ENCODE results near the gene MSH3.
"Not testable (repeated sequence)": the region's sequence is repeated elsewhere in the genome, so short reads cannot be mapped to it uniquely, and the experiment has no call there.

The MSH3 gene

DNA sequence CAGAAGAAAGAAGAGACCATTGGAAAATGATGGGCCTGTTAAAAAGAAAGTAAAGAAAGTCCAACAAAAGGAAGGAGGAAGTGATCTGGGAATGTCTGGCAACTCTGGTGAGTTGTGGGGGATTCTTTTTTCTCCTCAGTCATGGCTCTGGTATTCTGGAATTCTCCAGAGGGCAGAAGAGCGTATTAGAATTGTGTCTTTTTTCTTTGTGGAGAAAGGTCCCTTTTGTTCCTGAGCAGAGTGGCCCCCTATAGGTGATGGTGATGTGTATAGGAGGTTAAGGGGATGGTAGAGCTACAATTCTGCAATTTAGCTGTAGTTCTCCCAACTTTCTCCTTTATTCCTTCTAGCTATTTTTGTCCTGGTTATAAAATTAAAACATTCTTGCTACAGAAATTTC lies 2.0 kb downstream of the MSH3 start:
- DNase-seq (ENCODE audit: low read depth in 2 of 2): no peak

DNA sequence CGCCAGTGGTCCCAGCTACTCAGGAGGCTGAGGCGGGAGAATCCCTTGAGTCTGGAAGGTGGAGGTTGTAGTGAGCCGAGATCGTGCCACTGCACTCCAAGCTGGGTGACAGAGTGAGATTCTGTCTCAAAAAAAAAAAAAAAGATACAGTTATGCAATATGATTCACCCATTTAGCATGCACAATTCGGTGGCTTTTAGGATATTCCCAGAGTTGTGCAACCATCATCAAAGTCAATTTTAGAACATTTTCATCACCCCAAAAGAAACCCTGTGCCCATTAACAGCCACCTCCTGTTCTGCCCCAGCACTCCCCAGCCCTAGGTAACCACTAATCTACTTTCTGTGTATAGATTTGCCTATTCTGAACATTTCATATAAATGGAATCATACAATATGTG lies 4.7 kb downstream of the MSH3 start:
- DNase-seq (ENCODE audit: low read depth in 2 of 2): no peak

GRCh38 chr5:80660661-80661060 lies 6.2 kb downstream of the MSH3 start:
- not testable (repeated sequence) for DNase-seq (ENCODE audit: low read depth in 2 of 2)

- no peak for DNase-seq (ENCODE audit: low read depth in 2 of 2)
Measured at GRCh38 chr5:80662108-80662507, 7.7 kb downstream of the MSH3 start.

- no peak for DNase-seq (ENCODE audit: low read depth in 2 of 2)
Measured at GRCh38 chr5:80665057-80665456, 10.6 kb downstream of the MSH3 start.

DNA sequence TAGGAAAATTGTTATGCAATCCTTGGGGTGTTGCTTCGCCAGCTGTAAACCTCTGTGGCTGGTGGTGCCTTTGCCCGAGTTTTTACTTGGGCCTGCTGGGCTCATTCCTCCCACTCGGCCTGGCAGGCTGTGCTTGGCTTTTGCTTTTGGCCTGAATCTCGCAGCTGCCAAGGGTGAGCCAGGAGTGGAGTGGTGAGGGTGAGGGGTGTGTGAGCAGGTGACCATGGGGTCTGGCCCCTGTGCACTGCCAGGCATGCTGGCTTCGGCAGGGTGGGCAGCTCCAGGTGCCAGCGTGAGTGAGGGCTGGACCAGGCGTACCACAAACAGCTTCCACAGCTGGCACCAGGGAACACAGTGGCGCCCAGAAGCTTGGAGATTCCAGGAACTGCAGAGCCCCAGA lies 12.9 kb downstream of the MSH3 start:
- DNase-seq (ENCODE audit: low read depth in 2 of 2): no peak

DNA sequence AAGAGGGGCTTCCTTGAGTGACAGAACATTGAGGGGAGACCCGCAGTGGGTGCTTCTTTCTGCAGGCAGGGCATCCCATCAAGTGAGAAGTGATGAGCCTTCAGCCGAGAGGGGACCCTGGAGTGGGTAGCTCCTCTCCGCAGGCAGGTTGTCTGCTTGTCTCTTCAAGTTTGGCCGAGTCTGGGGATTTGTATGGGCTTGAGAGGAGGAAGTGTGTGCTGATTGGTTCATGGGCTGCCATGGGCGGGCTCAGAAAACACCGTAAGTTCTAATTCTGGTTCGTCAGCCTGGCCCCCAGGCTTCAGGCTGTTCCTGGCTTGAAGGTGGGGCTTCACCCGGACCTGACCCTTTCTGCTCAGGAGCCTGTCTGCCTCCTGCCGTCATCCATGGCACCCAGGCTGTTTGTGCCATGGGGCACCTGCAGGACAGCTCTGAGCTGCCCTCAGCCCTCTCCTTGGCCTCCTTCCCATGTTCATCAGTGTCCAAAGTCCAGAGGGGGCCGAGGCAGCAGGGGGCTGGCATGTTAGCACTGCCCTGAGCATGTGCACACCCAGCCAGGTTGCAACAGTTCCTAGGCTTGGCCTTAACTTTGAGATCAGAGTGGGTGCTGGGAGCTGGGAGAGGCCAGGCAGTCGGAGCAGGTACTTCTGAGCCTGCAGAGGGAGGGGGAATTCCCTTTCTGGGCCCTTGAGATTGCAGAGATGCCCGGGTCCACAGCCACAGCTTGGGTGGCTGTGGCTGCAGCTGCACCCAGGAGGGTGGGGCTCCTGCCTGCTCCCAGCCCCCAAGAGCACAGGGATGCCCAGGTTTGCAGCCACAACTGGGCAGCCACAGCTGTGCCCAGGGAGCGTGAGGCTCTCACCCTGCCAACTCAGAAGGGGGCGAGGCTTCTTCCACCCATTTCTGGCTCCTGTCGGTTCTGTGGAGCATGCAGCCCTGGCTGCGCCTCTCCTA lies 13.8 kb downstream of the MSH3 start:
- DNase-seq (ENCODE audit: low read depth in 2 of 2): no peak

DNA sequence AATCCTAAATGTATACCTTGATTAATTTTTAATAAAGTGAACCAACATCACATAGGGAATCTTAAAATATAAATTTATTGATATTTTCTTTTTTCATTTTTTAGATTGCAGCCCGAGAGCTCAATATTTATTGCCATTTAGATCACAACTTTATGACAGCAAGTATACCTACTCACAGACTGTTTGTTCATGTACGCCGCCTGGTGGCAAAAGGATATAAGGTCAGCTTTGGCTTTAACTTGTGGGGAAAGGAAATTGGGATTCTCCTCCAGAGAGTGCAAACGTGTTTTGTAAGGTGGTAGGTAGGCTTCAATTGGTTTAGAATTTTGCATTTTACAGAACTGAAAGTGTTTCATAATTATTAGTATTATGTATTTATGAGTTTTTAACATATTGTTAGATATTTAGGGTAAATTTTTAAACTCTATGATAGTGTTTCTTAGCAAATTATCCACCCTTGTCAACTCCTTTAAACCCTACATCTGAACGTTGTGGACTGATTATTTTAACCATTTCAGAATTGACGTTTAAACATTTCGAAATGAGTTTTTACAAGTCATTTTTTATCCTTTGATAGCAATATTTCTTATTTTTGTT lies 17.8 kb downstream of the MSH3 start:
- peak; percentile 26 to 60 for DNase-seq (ENCODE audit: low read depth in 2 of 2)

DNA sequence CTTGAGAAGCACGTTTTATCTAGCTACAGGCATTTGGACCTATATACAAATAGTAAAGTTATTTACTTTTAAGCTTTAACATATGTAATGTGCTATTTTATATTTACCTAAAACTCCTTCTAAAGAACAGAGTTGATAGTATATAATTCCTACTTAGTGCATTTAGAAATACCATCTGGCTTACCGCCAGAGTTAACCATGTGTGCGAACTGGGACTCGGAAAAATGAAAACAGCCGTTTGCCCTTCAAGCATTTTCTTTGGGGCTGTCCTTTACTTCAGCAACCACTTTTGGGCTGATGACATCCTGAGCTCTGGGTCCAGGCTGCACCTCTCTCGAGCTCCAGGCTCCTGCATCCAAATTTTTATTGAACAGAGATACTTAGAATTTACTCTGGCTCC lies 22.3 kb downstream of the MSH3 start:
- DNase-seq (ENCODE audit: low read depth in 2 of 2): no peak

DNA sequence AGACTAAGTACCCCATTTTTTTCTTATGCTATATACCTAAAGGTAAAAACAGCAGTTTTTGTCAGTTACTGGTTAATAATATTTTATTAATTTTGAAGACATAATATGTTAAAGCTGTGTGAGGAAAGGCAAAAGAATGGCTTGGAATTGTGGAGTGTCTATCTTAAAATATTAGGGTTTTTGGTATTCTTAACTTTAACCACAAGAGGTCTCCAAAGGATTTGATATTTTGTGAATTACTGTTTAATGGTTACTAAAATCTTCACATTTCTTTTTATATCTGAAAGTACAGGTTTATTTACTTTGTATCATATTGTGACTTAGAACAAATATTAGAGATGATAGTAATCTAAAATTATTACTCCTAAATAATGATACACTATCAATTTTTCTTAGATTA lies 32.3 kb downstream of the MSH3 start:
- DNase-seq (ENCODE audit: low read depth in 2 of 2): no peak

GRCh38 chr5:80688648-80689420 lies 34.4 kb downstream of the MSH3 start:
- no peak for DNase-seq (ENCODE audit: low read depth in 2 of 2)

- DNase-seq (ENCODE audit: low read depth in 2 of 2): no peak
Measured at GRCh38 chr5:80689627-80690026, 35.2 kb downstream of the MSH3 start.

DNA sequence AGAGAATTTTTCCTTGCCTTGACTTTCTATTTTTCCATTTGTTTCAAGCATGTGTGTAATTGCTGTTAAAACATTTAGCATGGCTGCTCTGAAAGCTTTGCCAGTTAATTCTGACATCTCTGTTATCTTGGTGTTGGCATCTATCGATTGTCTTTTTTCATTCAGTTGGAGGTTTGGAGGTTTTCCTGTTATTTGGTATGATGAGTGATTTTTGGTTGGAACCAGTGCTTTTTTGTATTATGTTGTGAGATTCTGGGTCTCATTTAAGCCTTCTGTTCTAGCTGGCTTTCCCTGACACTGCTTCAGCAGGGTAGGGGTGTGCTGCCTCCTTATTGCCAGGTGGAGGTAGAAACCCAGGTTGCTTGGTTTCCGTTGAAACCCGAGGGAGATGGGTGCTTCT lies 41.2 kb downstream of the MSH3 start:
- DNase-seq (ENCODE audit: low read depth in 2 of 2): no peak

DNA sequence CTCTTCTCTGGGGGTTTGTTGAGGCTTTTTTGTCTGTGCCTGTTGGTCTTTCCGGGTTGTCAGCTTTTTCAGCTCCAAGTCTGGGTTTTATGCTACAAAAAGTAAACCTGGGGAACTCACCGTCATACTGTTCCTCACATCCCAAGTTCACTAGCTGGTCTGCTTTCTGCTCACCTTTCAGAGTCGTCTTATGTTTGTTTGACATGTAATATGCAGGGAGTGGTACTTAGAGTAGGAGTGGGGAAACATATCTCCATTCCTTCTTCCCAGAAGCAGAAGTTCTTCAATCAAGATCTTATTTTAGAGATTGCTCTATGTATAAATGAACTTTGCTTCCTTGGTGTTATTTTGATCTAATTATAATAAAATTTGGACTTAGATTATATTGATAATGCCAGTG lies 42.0 kb downstream of the MSH3 start:
- no peak for DNase-seq (ENCODE audit: low read depth in 2 of 2)

DNA sequence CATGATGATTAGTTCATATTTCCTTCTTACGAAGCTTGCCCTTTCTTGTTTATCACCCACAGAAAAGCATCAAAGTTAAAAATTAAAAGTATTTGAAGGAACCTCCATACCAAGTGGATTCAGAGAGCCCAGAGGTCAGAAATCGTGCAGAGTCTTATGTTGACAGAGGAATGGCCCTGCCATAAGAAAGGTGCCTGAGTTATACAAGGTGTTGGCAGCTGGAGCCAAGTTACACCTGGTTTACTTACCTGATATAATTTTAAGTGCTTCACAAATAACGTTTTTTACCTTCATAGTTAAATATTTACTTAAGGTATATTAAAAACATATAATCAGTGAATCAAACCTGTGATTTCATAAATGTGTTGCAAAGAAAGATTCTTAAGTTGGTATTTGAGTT lies 42.6 kb downstream of the MSH3 start:
- no peak for DNase-seq (ENCODE audit: low read depth in 2 of 2)

DNA sequence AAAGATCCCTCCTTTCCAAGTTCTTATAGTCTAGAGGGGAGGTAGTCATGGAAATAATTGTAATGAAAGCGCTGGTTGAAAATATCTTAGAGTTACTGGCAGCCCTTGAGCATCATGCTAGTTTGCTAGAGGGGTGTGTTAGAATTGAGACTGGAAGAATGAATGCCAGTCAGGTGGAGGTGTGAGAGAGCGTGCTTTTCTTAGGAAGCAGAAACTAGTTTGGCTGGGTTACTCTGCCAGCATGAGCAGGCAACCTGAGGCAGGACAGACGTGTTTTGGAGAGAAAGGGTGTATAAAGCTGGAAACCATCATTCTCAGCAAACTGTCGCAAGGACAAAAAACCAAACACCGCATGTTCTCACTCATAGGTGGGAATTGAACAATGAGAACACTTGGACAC lies 43.9 kb downstream of the MSH3 start:
- DNase-seq (ENCODE audit: low read depth in 2 of 2): no peak

- DNase-seq (ENCODE audit: low read depth in 2 of 2): no peak
Measured at GRCh38 chr5:80701597-80701996, 47.1 kb downstream of the MSH3 start.

DNA sequence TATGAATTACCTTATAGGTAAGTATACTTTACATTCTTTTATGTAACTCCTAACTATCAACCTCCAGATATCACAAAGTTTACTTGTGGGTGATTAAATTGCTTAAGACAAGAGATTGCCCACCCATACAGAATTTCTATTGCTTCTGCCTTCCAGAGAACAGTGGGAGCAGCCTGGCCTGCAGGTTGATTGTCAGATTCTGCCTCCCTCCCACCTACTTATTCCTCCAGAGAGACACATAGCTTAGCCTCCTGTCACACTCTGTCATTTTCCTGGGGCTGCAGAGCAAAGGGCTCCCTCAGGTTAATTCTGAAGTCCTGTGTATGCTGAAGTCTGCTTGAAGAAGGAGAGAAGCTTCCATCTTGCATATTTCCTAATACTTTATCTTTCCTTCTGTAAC lies 48.8 kb downstream of the MSH3 start:
- no peak for DNase-seq (ENCODE audit: low read depth in 2 of 2)

- DNase-seq (ENCODE audit: low read depth in 2 of 2): no peak
Measured at GRCh38 chr5:80703747-80704146, 49.3 kb downstream of the MSH3 start.

- DNase-seq (ENCODE audit: low read depth in 2 of 2): no peak
Measured at GRCh38 chr5:80704221-80704620, 49.8 kb downstream of the MSH3 start.

- no peak for DNase-seq (ENCODE audit: low read depth in 2 of 2)
Measured at GRCh38 chr5:80705216-80705769, 50.8 kb downstream of the MSH3 start.

- no peak for DNase-seq (ENCODE audit: low read depth in 2 of 2)
Measured at GRCh38 chr5:80705801-80706200, 51.3 kb downstream of the MSH3 start.

Data from stimulated activated CD4-positive, alpha-beta T cell treated with anti-CD3 and anti-CD28 coated beads, Interleukin-12 subunit alpha, Interleukin-12 subunit beta, amount 100 ng/mL, for 24 hours (primary cell).